SU-DHL-6 (cell line): ENCODE measurements around the gene NAPEPLD.

Source experiments
- H2AFZ ChIP-seq: fragments of 200-600 bp; sonication (generic); 2 replicates; pipeline ENCODE4 v1.6.1; 2014; ENCODE audit warnings: low read depth, mild to moderate bottlenecking, moderate library complexity, mixed read lengths, antibody characterized with exemption, low read length; ENCODE audit not compliant: severe bottlenecking
- H3F3A ChIP-seq: fragments of 200-600 bp; shearing (Covaris generic); 2 replicates; pipeline ENCODE4 v1.6.0; 2016; ENCODE audit warnings: antibody characterized with exemption, mild to moderate bottlenecking; ENCODE audit not compliant: insufficient read depth
- H3K27ac ChIP-seq: fragments of 200-600 bp; sonication (generic); 2 replicates; pipeline ENCODE4 v1.5.1; 2016; ENCODE audit warnings: low read depth, mild to moderate bottlenecking, low read length, moderate library complexity, mixed read lengths
- H3K27me3 ChIP-seq: fragments of 200-600 bp; sonication (generic), shearing (Covaris generic); 2 replicates; pipeline ENCODE4 v1.6.0; 2014; ENCODE audit warnings: mild to moderate bottlenecking, low read length
- H3K36me3 ChIP-seq: fragments of 200-600 bp; sonication (generic); 2 replicates; pipeline ENCODE4 v1.6.1; 2014; ENCODE audit warnings: mild to moderate bottlenecking, low read length, mixed read lengths
- H3K4me2 ChIP-seq: fragments of 300-600, 200-600 bp; shearing (Covaris generic), sonication (generic); 2 replicates; pipeline ENCODE4 v1.6.0; 2014; ENCODE audit warnings: low read length, low read depth, mild to moderate bottlenecking; ENCODE audit not compliant: poor library complexity, severe bottlenecking
- H3K4me3 ChIP-seq: fragments of 200-600 bp; sonication (generic); 2 replicates; pipeline ENCODE4 v1.5.1; 2014; ENCODE audit warnings: antibody characterized with exemption, low read length, mild to moderate bottlenecking, mixed read lengths; ENCODE audit not compliant: insufficient read depth, poor library complexity, severe bottlenecking
- H3K79me2 ChIP-seq: fragments of 200-600 bp; sonication (generic); 2 replicates; pipeline ENCODE4 v1.6.1; 2014; ENCODE audit warnings: mild to moderate bottlenecking, low read length, moderate library complexity; ENCODE audit not compliant: insufficient read depth
- H3K9ac ChIP-seq: fragments of 200-600 bp; sonication (generic); 2 replicates; pipeline ENCODE4 v1.7.0; 2014; ENCODE audit warnings: mild to moderate bottlenecking, low read length
- H3K9me2 ChIP-seq: fragments of 200-600 bp; sonication (generic); replicated peaks from 2 replicates; pipeline ENCODE4 v1.6.1; 2014; ENCODE audit warnings: low read length; ENCODE audit not compliant: insufficient read depth
- H3K9me3 ChIP-seq: fragments of 200-600 bp; sonication (generic); 2 replicates; pipeline ENCODE4 v1.6.1; 2014; ENCODE audit warnings: low read length, mixed read lengths; ENCODE audit not compliant: insufficient read depth
- H4K20me1 ChIP-seq: fragments of 200-600 bp; sonication (generic); 2 replicates; pipeline ENCODE4 v1.6.1; 2014; ENCODE audit warnings: low read depth, mild to moderate bottlenecking, antibody characterized with exemption, low read length, moderate library complexity, mixed read lengths
- CTCF ChIP-seq: fragments of 200-600 bp; sonication (generic); IDR thresholded peaks from one replicate; pipeline ENCODE4 v1.5.1; 2017; ENCODE audit warnings: antibody characterized with exemption, mild to moderate bottlenecking, low read length, moderate library complexity; ENCODE audit not compliant: insufficient read depth, poor library complexity, severe bottlenecking
- EZH2phosphoT487 ChIP-seq: fragments of 200-600 bp; sonication (generic), shearing (Covaris generic); conservative IDR thresholded peaks from 2 replicates; pipeline ENCODE4 v1.6.1; 2018; ENCODE audit warnings: mild to moderate bottlenecking, antibody characterized with exemption, low read length, moderate library complexity, mixed read lengths

The NAPEPLD gene

GRCh38 chr7:103120362-103120761 lies 28.5 kb downstream of the NAPEPLD start:
- no peak overlapping the region for H3K4me3 ChIP-seq
- no peaks in the 10 kb centered on the region for H3K9me2 ChIP-seq
- H3K79me2 ChIP-seq = no peaks in the 10 kb centered on the region
- no peak overlapping the region for H3K27ac ChIP-seq
- H4K20me1 ChIP-seq = no peaks in the 10 kb centered on the region
- no peak overlapping the region for H3K4me2 ChIP-seq
- no peaks in the 10 kb centered on the region for H3K9me3 ChIP-seq
- H3K27me3 ChIP-seq = no peaks in the 10 kb centered on the region
- H2AFZ ChIP-seq = no peak overlapping the region
- TF ChIP-seq CTCF = no peak
- TF ChIP-seq EZH2phosphoT487 = no peak
- no peak overlapping the region for H3K9ac ChIP-seq
- no peaks in the 10 kb centered on the region; the same call in 1 of the 2 replicates for H3K36me3 ChIP-seq
- no peaks in the 10 kb centered on the region for H3F3A ChIP-seq

GRCh38 chr7:103119791-103120291 lies 29.1 kb downstream of the NAPEPLD start:
- H4K20me1 ChIP-seq = no peaks in the 10 kb centered on the region
- H2AFZ ChIP-seq = no peak overlapping the region
- no peak overlapping the region for H3K4me2 ChIP-seq
- H3K9me2 ChIP-seq = no peaks in the 10 kb centered on the region
- H3K9me3 ChIP-seq = no peaks in the 10 kb centered on the region
- TF ChIP-seq CTCF (no peak), EZH2phosphoT487 (no peak)
- no peak overlapping the region for H3K9ac ChIP-seq
- no peaks in the 10 kb centered on the region for H3F3A ChIP-seq
- H3K36me3 ChIP-seq = no peaks in the 10 kb centered on the region; the same call in 1 of the 2 replicates
- no peaks in the 10 kb centered on the region for H3K27me3 ChIP-seq
- no peak overlapping the region for H3K27ac ChIP-seq
- H3K79me2 ChIP-seq = no peaks in the 10 kb centered on the region
- no peak overlapping the region for H3K4me3 ChIP-seq

- H3K79me2 ChIP-seq = no peaks in the 10 kb centered on the region
- TF ChIP-seq EZH2phosphoT487 (no peak), CTCF (no peak)
- H3F3A ChIP-seq = no peaks in the 10 kb centered on the region
- no peak overlapping the region for H3K4me2 ChIP-seq
- H3K27ac ChIP-seq = no peak overlapping the region
- H3K9me2 ChIP-seq = no peaks in the 10 kb centered on the region
- peaks cover 3% of the 10 kb centered on the region; the same call in 1 of the 2 replicates for H3K36me3 ChIP-seq
- no peaks in the 10 kb centered on the region for H4K20me1 ChIP-seq
- H3K4me3 ChIP-seq = no peak overlapping the region
- no peak overlapping the region for H2AFZ ChIP-seq
- no peaks in the 10 kb centered on the region for H3K9me3 ChIP-seq
- H3K27me3 ChIP-seq = no peaks in the 10 kb centered on the region
- no peak overlapping the region for H3K9ac ChIP-seq
Observed at GRCh38 chr7:103117465-103117864, 31.4 kb downstream of the NAPEPLD start.
